ENCODE data around the gene RNFT1.

DNA sequence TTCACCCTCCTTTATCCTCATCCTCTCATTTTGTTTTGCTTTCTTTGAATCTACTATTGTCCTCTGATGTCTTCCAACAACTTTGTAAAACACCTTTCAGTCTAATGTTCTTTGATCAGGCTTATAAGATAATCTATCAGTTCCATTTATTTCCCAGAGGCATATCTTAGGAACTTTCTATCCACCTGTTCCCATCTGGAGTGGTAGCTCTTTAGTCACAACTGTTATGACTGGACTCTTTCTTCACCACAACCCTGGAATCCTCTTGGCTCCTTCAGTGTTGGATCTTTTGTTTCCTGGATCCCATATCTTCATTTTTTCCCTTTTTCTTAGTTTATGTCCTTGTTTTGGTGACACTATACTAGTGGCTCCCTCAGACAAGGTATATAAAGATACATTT lies 48.1 kb downstream of the RNFT1 start:
- TF ChIP-seq, protein P1, sequence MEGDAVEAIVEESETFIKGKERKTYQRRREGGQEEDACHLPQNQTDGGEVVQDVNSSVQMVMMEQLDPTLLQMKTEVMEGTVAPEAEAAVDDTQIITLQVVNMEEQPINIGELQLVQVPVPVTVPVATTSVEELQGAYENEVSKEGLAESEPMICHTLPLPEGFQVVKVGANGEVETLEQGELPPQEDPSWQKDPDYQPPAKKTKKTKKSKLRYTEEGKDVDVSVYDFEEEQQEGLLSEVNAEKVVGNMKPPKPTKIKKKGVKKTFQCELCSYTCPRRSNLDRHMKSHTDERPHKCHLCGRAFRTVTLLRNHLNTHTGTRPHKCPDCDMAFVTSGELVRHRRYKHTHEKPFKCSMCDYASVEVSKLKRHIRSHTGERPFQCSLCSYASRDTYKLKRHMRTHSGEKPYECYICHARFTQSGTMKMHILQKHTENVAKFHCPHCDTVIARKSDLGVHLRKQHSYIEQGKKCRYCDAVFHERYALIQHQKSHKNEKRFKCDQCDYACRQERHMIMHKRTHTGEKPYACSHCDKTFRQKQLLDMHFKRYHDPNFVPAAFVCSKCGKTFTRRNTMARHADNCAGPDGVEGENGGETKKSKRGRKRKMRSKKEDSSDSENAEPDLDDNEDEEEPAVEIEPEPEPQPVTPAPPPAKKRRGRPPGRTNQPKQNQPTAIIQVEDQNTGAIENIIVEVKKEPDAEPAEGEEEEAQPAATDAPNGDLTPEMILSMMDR (IDR thresholded peaks at IDR 0.05), result no peak
- TF ChIP-seq EP300 (IDR thresholded peaks at IDR 0.05) (no peak), POLR2A (IDR thresholded peaks at IDR 0.05; ENCODE audit: low read depth) (no peak), POLR2AphosphoS5 (IDR thresholded peaks at IDR 0.05) (no peak)
